Mesenteric fat pad (tissue), 1 donor: ENCODE results near the gene SEC24C. TPM values are rescaled to one million over a fixed set of nuclear protein-coding genes. Genes with fewer than 3 reads are reported as not detected.

Experiments used
- DNase-seq: peaks from one replicate; pipeline ENCODE4 v3.0.0-alpha.2; 2020; ENCODE audit warnings: low spot score
- total RNA-seq: library from RNA; stranded (reverse); fragmentation: NEBNext Ultra II Directional; extraction: Animal tissue kit (Norgen Biotek cat#: 25700); gene quantifications from one replicate; pipeline ENCODE4 v1.2.1, GENCODE V29; 2021
- donor health status: DM: yes; HTN: yes; CAD: no.

Gene SEC24C
- total RNA-seq, 1 donor from 2014 or later = 65.5 TPM

DNA sequence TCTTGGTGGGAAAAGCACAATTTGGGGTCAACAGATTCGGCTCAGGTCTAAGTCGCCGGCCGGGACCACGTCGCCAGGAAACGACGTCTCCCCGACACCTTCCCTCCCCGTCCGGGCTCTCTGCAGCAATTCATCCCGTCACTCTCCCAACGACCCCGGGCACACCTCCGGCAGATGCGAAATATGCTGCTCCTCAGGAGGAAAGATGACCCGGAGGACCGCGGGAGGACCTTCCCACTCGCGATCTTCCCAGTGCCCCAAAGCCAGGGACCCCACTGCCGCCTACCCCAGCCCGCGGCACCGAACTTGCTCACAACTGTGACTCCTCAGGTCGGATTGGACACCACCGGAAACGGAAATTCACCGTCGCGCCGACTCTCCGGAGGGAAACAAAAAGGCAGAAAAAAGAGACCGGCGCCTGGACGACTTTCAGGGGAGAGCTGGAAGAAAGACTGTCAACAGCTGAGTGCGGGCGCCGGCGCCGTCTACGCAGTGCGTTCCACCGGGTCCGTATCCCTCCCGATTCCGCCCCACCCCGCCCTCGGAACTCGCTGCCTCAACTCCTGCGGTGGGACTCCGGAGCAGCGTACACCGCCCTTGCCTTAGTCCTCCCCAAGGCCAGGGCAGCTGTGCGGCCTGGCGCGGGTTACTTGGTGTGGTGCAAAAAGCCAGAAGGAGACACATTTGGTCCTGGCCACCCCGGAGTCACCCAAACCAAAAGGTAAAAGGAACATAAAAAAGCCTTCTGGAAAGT lies 13.8 kb upstream of the SEC24C start:
- peak; percentile 97 for DNase-seq

DNA sequence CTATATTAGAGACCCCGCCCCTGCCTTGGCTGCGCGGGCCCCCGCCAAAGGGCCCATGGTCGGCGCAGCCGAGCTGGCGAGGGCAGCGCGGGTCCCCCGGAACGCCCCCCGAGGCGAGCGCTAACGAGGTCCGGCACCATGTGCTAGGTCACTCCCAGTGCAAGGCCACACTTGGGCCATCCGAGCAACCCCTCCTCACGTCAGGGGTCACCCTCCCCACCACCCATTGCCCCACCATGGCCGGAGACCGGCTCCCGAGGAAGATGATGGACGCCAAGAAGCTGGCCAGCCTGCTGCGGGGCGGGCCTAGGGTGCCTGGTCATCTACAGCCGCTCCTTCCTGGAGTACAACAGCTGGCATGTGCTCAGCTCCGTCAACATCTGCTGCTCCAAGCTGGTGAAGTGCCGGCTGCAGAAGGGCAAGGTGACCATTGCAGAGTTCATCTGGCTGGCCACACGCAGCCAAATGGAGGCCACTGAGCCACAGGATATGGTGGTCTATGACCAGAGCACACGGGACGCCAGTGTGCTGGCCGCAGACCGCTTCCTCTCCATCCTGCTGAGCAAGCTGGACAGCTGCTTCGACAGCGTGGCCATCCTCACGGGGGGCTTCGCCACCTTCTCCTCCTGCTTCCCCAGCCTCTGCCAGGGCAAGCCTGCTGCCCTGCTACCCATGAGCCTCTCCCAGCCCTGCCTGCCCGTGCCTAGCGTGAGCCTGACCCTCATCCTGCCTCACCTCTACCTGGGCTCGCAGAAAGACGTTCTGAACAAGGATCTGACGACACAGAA lies 12.4 kb upstream of the SEC24C start:
- no peak for DNase-seq

DNA sequence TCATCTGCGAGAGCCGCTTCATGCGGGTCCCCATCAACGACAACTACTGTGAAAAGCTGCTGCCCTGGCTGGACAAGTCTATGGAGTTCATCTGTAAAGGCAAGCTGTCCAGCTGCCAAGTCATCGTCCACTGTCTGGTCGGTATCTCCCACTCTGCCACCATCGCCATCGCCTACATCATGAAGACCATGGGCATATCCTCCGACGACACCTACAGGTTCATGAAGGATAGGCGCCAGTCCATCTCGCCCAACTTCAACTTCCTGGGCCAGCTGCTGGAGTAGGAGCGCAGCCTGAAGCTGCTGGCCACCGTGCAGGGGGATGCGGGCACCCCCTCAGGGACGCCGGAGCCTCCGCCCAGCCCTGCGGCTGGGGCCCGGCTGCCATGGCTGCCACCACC lies 11.7 kb upstream of the SEC24C start:
- no peak for DNase-seq

DNA sequence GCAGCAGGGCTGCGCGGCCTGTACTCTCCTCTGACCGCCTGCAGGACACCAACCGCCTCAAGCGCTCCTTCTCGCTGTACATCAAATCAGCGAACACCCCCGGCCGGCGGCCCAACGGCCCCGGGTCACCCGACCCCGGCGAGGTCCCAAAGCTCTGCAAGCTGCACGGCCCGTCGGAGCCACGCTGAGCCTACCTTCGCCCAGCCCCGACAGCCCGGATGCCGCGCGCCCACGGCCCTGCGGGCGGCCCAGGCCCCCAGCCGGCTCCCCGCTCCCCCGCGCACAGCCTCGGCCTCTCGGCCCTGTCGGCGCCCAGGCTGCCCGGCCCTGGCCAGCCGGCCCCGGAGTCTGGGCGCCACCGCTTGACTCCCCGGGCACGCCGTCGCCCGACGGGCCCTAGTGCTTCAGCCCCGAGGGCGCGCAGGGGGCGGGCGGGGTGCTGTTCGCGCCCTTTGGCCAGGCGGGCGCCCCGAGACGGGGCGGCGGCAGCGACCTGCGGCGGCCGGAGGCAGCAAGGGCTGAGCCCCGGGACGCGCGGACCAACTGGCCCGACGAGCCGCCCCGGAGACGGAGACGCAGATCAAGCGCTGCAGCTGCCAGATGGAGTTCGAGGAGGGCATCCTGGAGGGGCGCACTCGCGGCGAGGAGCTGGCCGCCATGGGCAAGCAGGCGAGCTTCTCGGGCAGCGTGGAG lies 11.1 kb upstream of the SEC24C start:
- no peak for DNase-seq

DNA sequence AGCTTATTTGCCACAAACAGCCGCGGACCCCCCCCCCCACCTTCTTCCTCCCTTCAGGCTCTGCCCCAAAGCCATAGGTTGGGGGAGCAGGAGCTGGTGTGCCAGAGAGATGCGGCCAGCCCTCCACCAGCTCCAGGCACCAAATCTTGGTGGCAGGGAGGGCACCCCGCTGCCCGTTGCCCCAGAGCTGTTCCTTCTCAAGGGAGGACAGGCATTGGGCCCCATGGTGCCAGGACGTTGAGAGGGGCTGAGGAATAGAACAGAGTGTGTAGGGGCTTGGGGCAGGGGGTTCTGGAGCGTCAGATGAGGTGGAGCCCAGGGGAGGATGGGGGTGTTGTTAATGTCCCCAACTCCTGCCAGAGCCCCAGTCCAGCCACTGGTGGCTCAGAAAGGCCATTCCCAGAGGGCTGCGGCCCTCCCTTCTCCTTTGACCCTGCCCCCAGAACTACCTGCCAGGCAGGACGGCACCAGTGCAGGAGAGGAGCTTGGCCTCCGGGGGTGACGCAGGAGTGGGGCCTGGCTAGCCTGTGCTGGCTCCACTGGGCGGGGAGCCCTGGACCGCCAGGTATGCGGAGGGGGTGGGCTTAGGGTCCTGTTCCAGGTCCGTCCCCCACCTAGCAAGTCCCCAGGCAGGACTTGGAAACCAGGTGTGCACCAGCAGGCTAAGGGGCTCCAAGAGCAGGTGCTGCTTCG lies 10.0 kb upstream of the SEC24C start:
- DNase-seq = no peak

DNA sequence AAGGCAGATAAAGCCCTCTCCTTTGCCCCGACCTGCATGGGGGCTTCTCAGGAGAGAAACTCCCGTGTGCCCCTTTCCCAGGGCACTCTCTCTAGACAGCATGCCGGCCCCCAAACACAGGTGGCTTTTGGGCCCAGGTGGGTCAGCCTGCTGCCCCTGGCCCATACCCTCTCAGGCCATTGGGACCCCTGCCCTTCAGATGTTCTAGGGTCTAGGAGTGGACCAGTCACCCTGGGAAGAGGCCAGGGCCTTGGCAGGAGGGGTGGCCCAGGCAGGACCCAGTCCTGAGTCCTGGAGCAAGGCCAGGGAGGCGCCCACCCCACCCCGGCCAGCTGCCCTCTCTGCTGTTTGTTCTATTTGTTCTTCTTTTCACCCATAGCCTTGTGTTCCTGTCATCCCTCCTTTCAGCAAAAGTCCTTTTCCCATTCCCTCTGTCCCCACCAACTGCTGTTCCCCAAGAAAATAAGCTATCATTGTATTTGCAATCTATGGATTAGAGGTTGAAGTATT lies 9.3 kb upstream of the SEC24C start:
- DNase-seq = no peak

DNA sequence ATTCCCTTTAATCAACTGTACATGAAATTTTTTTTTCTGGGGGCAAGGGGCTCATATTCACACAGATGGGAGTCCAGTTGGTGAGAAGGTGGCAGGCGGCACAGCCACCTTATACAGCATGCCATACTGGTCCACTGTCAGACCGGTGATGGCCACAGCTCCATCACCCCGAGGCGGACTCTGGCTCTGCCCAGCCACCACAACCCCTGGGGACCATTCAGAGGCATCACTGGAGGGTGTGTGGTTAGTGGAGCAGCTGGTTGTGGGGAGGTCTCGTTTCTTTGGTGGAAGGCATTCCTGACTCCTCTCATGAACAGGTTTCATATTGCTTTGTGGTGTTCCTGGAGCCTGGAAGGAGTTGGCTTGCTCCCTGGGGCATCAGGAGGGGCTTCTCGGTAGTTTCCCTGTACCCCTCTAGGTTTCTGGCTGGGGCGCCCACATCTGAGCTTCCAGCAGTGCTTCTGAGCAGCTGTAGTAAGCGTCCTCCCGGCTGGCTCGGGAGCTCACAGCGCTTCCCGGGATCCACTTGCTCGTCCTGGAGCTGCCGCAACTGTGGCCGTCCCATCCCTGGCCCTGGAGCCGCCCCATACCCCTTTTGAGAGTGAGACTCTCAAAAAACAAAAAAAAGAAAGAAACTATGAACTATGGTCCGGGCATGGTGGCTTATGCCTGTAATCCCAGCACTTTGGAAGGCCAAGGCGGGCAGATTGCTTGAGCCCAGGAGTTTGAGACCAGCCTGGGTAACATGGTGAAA lies 3.5 kb upstream of the SEC24C start:
- DNase-seq = peak; percentile 55

DNA sequence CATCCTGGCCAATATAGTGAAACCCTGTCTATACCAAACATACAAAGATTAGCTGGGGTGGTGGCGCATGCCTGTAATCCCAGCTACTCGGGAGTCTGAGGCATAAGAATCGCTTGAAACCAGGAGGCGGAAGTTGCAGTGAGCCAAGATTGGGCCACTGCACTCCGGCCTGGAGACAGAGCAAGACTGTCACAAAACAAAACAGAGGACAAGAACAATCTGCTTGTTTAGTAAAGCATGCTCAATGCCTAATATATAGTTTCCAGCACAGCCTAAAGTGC lies 1.8 kb upstream of the SEC24C start:
- peak; percentile 45 for DNase-seq

DNA sequence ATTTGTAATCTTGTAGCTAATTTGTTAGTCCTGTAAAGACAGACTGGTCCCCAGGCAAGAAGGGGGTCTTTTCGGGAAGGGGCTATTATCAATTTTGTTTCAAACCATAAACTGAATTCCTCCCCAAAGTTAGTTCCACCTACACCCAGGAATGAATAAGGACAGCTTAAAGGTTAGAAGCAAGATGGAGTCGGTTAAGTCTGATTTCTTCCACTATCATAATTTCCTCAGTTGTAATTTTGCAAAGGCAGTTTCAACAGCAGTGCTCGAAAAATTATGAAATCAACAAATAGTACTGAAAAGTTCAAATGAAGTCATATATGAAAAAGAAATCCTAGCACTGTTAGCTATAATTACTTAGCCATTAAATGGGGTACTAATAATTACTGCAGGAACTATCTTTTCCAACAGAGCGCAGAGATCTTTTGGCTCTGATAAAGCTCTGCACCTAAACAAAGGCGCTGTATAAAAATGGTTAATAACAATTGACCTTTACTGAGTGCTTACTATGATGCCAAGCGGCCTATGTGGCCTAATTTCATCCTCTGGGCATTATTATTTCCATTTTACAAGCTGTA lies 756 bp upstream of the SEC24C start:
- no peak for DNase-seq

DNA sequence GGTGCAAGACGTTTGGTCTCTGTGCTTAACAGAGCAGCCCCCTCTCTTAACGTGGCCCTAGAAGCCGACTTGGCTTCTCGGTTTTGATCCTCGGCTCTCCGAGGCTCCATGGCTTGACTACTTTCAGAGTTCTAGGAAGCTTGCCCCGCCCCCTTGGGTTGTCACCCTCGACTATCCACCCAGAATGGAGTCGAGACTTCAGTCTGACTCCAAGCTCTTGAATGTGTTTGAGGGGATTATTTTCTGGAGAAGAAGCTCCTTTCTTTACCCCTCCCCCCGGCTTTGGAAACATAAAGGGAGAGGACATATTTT lies 448 bp downstream of the SEC24C start:
- no peak for DNase-seq

DNA sequence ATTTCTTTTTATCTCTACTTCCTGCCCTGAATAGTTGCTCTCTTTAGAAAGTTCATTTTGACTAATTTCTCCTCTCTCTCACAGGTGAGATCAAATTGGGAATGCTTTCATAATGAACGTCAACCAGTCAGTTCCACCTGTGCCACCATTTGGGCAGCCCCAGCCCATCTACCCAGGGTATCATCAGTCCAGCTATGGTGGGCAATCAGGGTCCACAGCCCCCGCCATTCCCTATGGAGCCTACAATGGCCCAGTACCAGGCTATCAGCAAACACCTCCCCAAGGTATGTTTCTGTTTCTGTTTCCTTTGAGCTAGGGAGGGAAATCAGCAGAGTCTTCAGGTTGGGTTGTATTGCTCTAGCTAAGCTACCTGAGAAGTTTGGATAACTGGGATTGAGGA lies 2.5 kb downstream of the SEC24C start:
- peak; percentile 26 for DNase-seq

DNA sequence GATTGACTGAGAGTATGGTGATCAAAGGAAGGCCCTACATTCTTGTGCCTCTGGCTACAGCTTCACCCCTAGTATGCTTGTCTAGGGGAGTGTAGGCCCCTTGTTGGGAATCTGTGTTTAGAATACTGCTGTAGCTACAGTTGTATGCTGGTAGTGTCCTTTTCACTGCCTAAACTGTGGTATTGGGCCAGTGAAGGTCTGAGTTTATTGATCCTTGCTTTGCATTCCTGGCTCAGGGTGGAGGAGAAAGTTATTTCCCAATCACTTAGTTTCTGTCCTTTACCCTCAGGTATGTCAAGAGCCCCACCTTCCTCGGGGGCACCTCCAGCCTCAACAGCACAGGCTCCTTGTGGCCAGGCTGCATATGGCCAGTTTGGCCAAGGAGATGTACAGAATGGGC lies 6.6 kb downstream of the SEC24C start:
- no peak for DNase-seq

DNA sequence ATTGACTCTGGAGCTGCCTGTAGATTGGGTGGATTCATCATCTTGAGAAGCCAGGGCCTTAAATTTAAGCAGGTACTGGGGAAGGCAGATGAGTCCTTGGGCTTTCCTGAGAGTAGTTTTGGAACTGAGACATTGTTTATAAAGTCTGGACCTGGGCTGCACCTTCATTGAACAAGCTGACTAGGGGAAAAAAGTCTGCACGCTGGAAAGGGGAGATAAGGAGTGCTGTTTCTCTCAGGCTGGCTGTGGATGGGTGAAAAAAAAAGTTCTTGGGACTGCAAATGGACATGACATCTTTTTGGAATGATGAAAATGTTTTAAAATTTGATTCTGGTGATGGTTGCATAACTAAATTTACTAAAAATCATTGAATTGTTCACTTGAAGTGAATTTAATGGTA lies 12.0 kb downstream of the SEC24C start:
- DNase-seq = peak; percentile 5

DNA sequence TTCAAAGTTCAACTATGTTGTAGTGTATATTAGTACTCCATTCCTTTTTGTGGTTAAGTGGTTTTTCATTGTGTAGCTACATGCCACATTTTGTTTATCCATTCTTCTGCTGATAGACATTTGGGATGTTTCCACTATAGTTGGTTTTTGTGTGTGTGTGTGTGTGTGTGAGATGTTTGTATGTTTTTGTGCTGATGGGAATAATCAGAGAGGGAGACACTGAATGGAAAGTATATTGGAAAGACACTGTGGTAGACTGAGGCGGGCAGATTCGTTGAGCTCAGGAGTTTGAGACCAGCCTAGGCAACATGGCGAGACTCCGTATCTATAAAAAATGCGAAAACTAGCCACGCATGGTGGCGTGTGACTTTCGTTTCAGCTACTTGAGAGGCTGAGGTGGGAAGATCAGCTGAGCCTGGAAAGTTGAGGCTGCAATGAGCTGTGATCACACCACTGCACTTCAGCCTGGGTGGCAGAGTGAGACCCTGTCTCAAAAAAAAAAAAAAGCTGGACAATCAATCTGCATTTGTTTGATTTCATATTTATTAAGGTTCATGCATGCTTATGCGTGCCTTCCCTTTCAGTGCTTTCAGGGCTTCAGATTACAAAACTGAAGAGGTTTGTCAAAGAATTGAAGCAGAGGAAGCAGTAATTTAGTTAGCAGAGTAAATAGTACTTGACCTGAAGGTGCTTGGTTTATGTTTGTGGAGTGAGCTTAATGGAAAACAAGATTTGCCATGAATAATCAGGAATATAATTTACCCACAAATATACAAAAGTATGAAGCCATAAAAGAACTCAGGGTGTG lies 14.7 kb downstream of the SEC24C start:
- peak; percentile 24 for DNase-seq

DNA sequence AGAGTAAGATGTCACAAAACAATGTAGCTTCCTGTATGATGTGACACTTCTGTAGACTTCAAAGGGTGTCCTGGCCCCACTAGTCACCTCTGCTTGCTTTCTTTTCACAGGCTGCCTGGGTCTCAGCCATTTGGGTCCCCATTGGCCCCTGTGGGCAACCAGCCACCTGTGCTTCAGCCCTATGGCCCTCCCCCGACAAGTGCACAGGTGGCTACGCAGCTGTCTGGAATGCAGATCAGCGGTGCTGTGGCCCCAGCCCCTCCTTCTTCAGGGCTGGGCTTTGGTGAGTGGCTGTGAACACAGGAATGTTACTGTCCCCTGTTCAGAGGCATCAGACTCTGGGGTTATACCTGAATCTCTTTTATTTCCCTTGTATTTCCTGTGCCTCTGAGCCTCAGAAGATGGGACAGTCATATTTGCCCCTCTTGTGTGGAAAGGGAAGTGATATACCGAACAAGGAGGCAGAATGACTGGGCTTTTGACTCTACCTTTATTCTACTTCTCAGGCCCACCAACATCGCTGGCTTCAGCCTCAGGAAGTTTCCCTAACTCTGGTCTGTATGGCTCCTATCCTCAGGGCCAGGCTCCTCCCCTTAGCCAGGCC lies 15.4 kb downstream of the SEC24C start:
- peak; percentile 55 for DNase-seq

DNA sequence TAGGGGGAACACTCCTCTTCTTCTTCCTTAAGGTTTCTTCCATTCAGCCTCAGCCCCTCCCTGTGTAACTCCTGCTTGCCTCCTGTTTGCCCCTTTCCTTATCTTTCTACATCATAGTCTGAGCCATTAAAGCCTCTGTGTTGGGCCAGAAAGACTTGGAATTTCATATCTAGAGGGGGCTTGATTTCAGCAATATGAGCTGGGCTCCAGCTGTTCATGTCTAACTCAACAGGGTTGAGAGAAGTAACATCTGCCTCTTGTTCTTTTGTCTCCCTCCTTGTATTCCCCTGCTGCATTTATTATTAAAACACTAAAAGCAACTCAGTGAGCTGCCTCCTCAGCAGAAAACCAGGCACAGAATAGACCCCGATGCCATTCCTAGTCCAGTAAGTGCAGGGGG lies 17.6 kb downstream of the SEC24C start:
- DNase-seq = peak; percentile 3

DNA sequence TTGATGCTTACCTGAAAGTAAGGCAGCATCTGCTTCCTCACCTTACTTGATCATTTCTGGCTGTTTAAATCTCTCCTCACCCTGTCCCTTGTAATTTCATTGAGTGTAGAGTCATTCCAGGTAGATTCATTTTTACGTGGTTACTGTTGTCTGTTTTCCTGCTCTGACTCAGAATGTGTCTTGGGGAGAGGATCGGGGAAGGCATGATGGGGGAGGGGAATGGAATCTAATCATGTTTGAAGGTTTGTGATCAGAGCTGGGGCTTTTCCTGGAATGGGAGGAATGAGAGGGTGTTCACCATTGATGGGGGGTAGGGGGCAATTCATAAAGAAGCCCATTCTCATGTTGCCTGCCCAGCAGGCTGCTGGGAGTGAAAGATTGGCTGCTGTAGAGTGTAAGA lies 18.7 kb downstream of the SEC24C start:
- peak; percentile 5 for DNase-seq

DNA sequence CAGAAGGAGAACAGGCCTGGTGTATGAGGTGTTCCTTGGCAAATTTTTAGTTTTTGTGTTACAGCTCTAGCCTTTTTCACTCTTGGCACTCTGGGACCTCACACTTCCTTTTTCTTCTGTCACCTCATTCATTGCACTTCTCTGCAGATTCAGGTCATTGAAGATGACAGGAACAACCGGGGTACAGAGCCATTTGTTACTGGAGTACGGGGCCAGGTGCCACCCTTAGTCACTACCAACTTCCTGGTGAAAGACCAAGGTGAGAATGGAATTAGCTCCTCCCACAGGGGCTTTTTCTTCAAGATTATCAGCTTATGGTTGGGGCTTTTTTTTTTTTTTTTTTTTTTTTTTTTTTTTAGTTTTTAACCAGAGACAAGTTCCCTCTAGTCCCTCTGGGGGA lies 19.2 kb downstream of the SEC24C start:
- peak; percentile 14 for DNase-seq

DNA sequence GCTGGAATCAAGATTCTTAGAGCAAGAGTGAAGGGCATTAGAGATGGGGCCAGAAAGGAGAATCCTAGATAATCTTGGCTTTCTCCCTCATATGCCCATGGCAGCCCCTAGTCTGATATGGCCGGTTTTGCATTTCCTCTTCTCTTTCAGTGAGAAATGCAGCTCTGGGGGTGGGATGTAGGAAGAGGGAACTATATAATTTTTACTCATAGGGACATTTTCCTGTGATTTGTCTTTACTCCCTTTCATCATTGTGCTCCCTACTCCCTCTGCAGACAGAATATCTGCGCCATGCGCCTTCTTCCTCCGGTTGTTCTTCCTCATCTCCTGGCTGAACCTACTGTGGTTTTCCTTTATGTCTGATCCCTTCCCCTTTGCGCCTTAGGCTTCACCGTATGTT lies 20.9 kb downstream of the SEC24C start:
- DNase-seq = peak; percentile 37
